ENCODE measurements around the gene UBE2V1.

Gene UBE2V1

GRCh38 chr20:50056951-50057713 lies 55.8 kb downstream of the UBE2V1 start:
- no peak overlapping the region for H3K4me3 Mint-ChIP-seq
- H3K27me3 Mint-ChIP-seq, result peaks cover 11% of the 10 kb centered on the region
- H3K9me3 Mint-ChIP-seq, result no peaks in the 10 kb centered on the region
- H3K36me3 Mint-ChIP-seq, result no peaks in the 10 kb centered on the region
- H3K27ac Mint-ChIP-seq, result no peak overlapping the region
- peaks cover 5% of the 10 kb centered on the region for H3K4me1 Mint-ChIP-seq
- no peak for ATAC-seq

GRCh38 chr20:50056408-50056926 lies 56.5 kb downstream of the UBE2V1 start:
- no peak overlapping the region for H3K4me3 Mint-ChIP-seq
- no peak overlapping the region for H3K27ac Mint-ChIP-seq
- H3K4me1 Mint-ChIP-seq, result peaks cover 5% of the 10 kb centered on the region

GRCh38 chr20:50055524-50056083 lies 57.3 kb downstream of the UBE2V1 start:
- Mint-ChIP-seq H3K4me1 (peaks cover 5% of the 10 kb centered on the region), H3K36me3 (no peaks in the 10 kb centered on the region), H3K9me3 (no peaks in the 10 kb centered on the region), H3K27me3 (peaks cover 11% of the 10 kb centered on the region), H3K4me3 (no peak overlapping the region), H3K27ac (no peak overlapping the region)
- ATAC-seq, result no peak

More at GRCh38 chr20:50056408-50056926, 56.5 kb downstream of the UBE2V1 start:
- ATAC-seq, result no peak
- H3K9me3 Mint-ChIP-seq, result no peaks in the 10 kb centered on the region
- H3K36me3 Mint-ChIP-seq, result no peaks in the 10 kb centered on the region
- peaks cover 11% of the 10 kb centered on the region for H3K27me3 Mint-ChIP-seq

GRCh38 chr20:50054626-50055511 lies 58.1 kb downstream of the UBE2V1 start:
- no peaks in the 10 kb centered on the region for H3K9me3 Mint-ChIP-seq
- H3K27ac Mint-ChIP-seq, result no peak overlapping the region
- H3K27me3 Mint-ChIP-seq, result peaks cover 11% of the 10 kb centered on the region
- H3K4me3 Mint-ChIP-seq, result no peak overlapping the region
- no peak for ATAC-seq
- H3K36me3 Mint-ChIP-seq, result no peaks in the 10 kb centered on the region
- peaks cover 7% of the 10 kb centered on the region for H3K4me1 Mint-ChIP-seq

GRCh38 chr20:50054231-50054547 lies 58.8 kb downstream of the UBE2V1 start:
- Mint-ChIP-seq H3K9me3 (no peaks in the 10 kb centered on the region), H3K4me1 (peaks cover 14% of the 10 kb centered on the region), H3K27ac (no peak overlapping the region), H3K36me3 (no peaks in the 10 kb centered on the region), H3K27me3 (peaks cover 11% of the 10 kb centered on the region), H3K4me3 (no peak overlapping the region)
- ATAC-seq, result no peak

GRCh38 chr20:50053362-50054230 lies 59.4 kb downstream of the UBE2V1 start:
- Mint-ChIP-seq H3K4me1 (peaks cover 15% of the 10 kb centered on the region), H3K9me3 (no peaks in the 10 kb centered on the region), H3K27me3 (peaks cover 11% of the 10 kb centered on the region), H3K27ac (no peak overlapping the region), H3K36me3 (no peaks in the 10 kb centered on the region), H3K4me3 (no peak overlapping the region)
- ATAC-seq, result no peak

GRCh38 chr20:50052550-50053361 lies 60.2 kb downstream of the UBE2V1 start:
- ATAC-seq, result no peak
- no peak overlapping the region for H3K4me3 Mint-ChIP-seq
- peaks cover 23% of the 10 kb centered on the region for H3K4me1 Mint-ChIP-seq
- H3K27ac Mint-ChIP-seq, result no peak overlapping the region
- H3K27me3 Mint-ChIP-seq, result peaks cover 11% of the 10 kb centered on the region
- no peaks in the 10 kb centered on the region for H3K9me3 Mint-ChIP-seq
- no peaks in the 10 kb centered on the region for H3K36me3 Mint-ChIP-seq

GRCh38 chr20:50050660-50051308 lies 62.2 kb downstream of the UBE2V1 start:
- Mint-ChIP-seq H3K36me3 (no peaks in the 10 kb centered on the region), H3K4me3 (no peak overlapping the region), H3K9me3 (no peaks in the 10 kb centered on the region), H3K27me3 (peaks cover 11% of the 10 kb centered on the region), H3K27ac (no peak overlapping the region), H3K4me1 (peaks cover 40% of the 10 kb centered on the region)
- ATAC-seq, result no peak

- H3K4me1 Mint-ChIP-seq, result peaks cover 40% of the 10 kb centered on the region
- no peaks in the 10 kb centered on the region for H3K9me3 Mint-ChIP-seq
- no peak overlapping the region for H3K27ac Mint-ChIP-seq
- H3K4me3 Mint-ChIP-seq, result no peak overlapping the region
- ATAC-seq, result no peak
- H3K36me3 Mint-ChIP-seq, result no peaks in the 10 kb centered on the region
- peaks cover 11% of the 10 kb centered on the region for H3K27me3 Mint-ChIP-seq
Observed at GRCh38 chr20:50050214-50050613, 62.7 kb downstream of the UBE2V1 start.

- Mint-ChIP-seq H3K36me3 (no peaks in the 10 kb centered on the region), H3K9me3 (no peaks in the 10 kb centered on the region), H3K4me3 (no peak overlapping the region), H3K27me3 (peaks cover 11% of the 10 kb centered on the region), H3K4me1 (peaks cover 40% of the 10 kb centered on the region), H3K27ac (no peak overlapping the region)
- peak; percentile 61 for ATAC-seq
Observed at GRCh38 chr20:50049442-50050026, 63.4 kb downstream of the UBE2V1 start.

GRCh38 chr20:50048420-50049166 lies 64.4 kb downstream of the UBE2V1 start:
- no peak overlapping the region for H3K4me3 Mint-ChIP-seq
- H3K9me3 Mint-ChIP-seq, result no peaks in the 10 kb centered on the region
- H3K27ac Mint-ChIP-seq, result no peak overlapping the region
- no peaks in the 10 kb centered on the region for H3K36me3 Mint-ChIP-seq
- H3K4me1 Mint-ChIP-seq, result peaks cover 40% of the 10 kb centered on the region
- ATAC-seq, result peak; percentile 77
- H3K27me3 Mint-ChIP-seq, result peaks cover 5% of the 10 kb centered on the region

- Mint-ChIP-seq H3K4me3 (no peak overlapping the region), H3K9me3 (no peaks in the 10 kb centered on the region), H3K27ac (no peak overlapping the region), H3K36me3 (no peaks in the 10 kb centered on the region), H3K4me1 (peaks cover 54% of the 10 kb centered on the region), H3K27me3 (no peaks in the 10 kb centered on the region)
- ATAC-seq, result no peak
Observed at GRCh38 chr20:50044353-50044960, 68.5 kb downstream of the UBE2V1 start.
